Endodermal cell (in vitro differentiated cells): ENCODE measurements around the gene SEH1L. TPM values are rescaled to one million over a fixed set of nuclear protein-coding genes. Genes with fewer than 3 reads are reported as not detected.
A peak's percentile ranks its signal among the peaks of the same experiment; 100 is the strongest.

ENCODE experiments used
- DNase-seq: peaks from one replicate; pipeline ENCODE4 v3.0.0-alpha.2; 2017
- H3K27ac ChIP-seq: 2 replicates; pipeline ENCODE4 v1.5.1; 2013; ENCODE audit warnings: mild to moderate bottlenecking, low read depth, low read length, moderate library complexity
- H3K27me3 ChIP-seq: 2 replicates; pipeline ENCODE4 v1.6.1; 2013; ENCODE audit warnings: mild to moderate bottlenecking, low read length, moderate library complexity; ENCODE audit not compliant: insufficient read depth, control insufficient read depth, poor library complexity, severe bottlenecking
- H3K36me3 ChIP-seq: 2 replicates; pipeline ENCODE4 v1.7.0; 2013; ENCODE audit warnings: mild to moderate bottlenecking, low read length, moderate library complexity; ENCODE audit not compliant: control insufficient read depth, insufficient read depth
- H3K4me1 ChIP-seq: one replicate; pipeline ENCODE4 v1.7.0; 2013; ENCODE audit warnings: low read length; ENCODE audit not compliant: control insufficient read depth, insufficient read depth
- H3K4me3 ChIP-seq: 2 replicates; pipeline ENCODE4 v1.5.1; 2013; ENCODE audit warnings: mild to moderate bottlenecking, low read length, moderate library complexity
- H3K9ac ChIP-seq: 2 replicates; pipeline ENCODE4 v1.6.1; 2013; ENCODE audit warnings: mild to moderate bottlenecking, low read length, moderate library complexity; ENCODE audit not compliant: poor library complexity, severe bottlenecking; ENCODE audit errors: extremely low read depth
- H3K9me3 ChIP-seq: 2 replicates; pipeline ENCODE4 v1.6.1; 2013; ENCODE audit warnings: mild to moderate bottlenecking, low read length, moderate library complexity; ENCODE audit not compliant: control insufficient read depth
- H3K27ac Mint-ChIP-seq: 2 replicates; pipeline ENCODE4 v1.8.0; 2020; ENCODE audit warnings: mixed read lengths
- H3K27me3 Mint-ChIP-seq: 2 replicates; pipeline ENCODE4 v1.8.0; 2021; ENCODE audit warnings: mild to moderate bottlenecking, mixed read lengths; ENCODE audit not compliant: insufficient read depth
- H3K36me3 Mint-ChIP-seq: 2 replicates; pipeline ENCODE4 v1.8.0; 2020; ENCODE audit warnings: low read depth, mixed read lengths
- H3K4me1 Mint-ChIP-seq: 2 replicates; pipeline ENCODE4 v1.8.0; 2020; ENCODE audit warnings: mixed read lengths
- H3K4me3 Mint-ChIP-seq: 2 replicates; pipeline ENCODE4 v1.8.0; 2020; ENCODE audit warnings: mild to moderate bottlenecking, moderate library complexity, mixed read lengths
- H3K9me3 Mint-ChIP-seq: 2 replicates; pipeline ENCODE4 v1.8.0; 2020; ENCODE audit warnings: mild to moderate bottlenecking, mixed read lengths
- WGBS, 2 experiments: methylation state at CpG; one replicate each; pipeline versions ENCODE4 v1.1.5 to v1.1.7; 2013; ENCODE audit warnings: missing lambda C conversion rate in 2 of 2, mixed read lengths in 1 of 2; ENCODE audit not compliant: insufficient coverage in 1 of 2, insufficient read length in 1 of 2; 5-methylcytosine and 5-hydroxymethylcytosine counted together
- total RNA-seq, 2 donors: library from RNA; stranded (reverse); fragmentation: NEBNext Ultra II Directional in 1 of 2; extraction: Animal tissue kit (Norgen Biotek cat#: 25700) in 1 of 2; gene quantifications; 2 replicates in 1 of 2; 3 replicates in 1 of 2; pipeline ENCODE4 v1.2.1, GENCODE V29; 2021
- TF ChIP-seq, protein P1 (sequence below): fragments of 200-600 bp; sonication (generic); conservative IDR thresholded peaks from 2 replicates; pipeline ENCODE4 v1.5.0; 2021; ENCODE audit warnings: antibody characterized with exemption, mild to moderate bottlenecking

SEH1L gene
- total RNA-seq, 2 donors from 2014 or later: 58.4 to 63.0 TPM

DNA sequence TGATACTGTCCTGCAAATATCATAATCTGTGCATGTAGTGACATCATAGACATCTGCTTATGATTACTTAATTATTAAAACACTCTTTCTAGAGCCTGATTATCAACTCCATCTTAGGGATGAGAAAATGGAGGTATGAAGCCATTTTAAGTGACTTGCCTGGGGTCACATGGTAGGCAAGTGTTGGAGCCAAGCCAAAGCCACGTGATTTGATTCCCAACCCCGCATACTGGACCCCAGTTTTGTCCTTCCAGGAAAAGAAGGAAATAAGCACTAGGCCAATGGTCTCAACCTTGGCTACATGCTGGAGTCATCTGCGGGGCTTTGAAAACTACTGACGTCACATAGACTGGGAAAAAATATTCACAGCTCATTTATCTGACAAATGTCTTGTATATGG lies 19.6 kb upstream of the SEH1L start:
- WGBS, 2 experiments: 94 to 100% methylated on average over 1 to 4 of the region's 4 CpGs

DNA sequence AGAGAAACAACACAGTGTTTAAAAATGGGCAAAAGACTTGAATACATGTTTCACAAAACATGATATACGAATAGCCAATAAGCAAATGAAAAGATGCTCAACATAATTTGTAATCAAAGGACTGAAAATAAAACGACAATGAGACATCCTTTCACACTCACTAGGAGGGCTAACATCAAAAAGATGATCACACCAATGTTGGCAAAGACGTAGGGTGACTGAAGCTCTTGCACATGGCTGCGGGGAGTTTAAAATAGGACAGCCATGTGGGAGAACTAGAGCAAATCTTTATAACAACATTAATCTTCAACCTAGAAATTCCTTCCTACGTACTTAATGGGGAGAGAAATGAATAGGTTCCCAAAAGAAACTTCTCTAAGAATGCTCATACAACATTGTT lies 19.2 kb upstream of the SEH1L start:
- Histone ChIP-seq H3K36me3 (no peaks in the 10 kb centered on the region), H3K27me3 (no peaks in the 10 kb centered on the region), H3K27ac (no peak overlapping the region), H3K4me3 (no peak overlapping the region), H3K4me1 (no peaks in the 10 kb centered on the region), H3K9me3 (no peaks in the 10 kb centered on the region), H3K9ac (no peak overlapping the region)
- Mint-ChIP-seq H3K27ac (no peak overlapping the region), H3K27me3 (no peaks in the 10 kb centered on the region), H3K4me3 (no peak overlapping the region), H3K9me3 (no peaks in the 10 kb centered on the region), H3K4me1 (peaks cover 4% of the 10 kb centered on the region), H3K36me3 (no peaks in the 10 kb centered on the region)
- no peak for DNase-seq
- 88 to 100% methylated on average over 2 to 5 of the region's 5 CpGs for WGBS, 2 experiments
- TF ChIP-seq, protein P1, sequence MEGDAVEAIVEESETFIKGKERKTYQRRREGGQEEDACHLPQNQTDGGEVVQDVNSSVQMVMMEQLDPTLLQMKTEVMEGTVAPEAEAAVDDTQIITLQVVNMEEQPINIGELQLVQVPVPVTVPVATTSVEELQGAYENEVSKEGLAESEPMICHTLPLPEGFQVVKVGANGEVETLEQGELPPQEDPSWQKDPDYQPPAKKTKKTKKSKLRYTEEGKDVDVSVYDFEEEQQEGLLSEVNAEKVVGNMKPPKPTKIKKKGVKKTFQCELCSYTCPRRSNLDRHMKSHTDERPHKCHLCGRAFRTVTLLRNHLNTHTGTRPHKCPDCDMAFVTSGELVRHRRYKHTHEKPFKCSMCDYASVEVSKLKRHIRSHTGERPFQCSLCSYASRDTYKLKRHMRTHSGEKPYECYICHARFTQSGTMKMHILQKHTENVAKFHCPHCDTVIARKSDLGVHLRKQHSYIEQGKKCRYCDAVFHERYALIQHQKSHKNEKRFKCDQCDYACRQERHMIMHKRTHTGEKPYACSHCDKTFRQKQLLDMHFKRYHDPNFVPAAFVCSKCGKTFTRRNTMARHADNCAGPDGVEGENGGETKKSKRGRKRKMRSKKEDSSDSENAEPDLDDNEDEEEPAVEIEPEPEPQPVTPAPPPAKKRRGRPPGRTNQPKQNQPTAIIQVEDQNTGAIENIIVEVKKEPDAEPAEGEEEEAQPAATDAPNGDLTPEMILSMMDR: no peak

More for the DNA sequence above, 19.6 kb upstream of the SEH1L start:
- Mint-ChIP-seq H3K4me3 (no peak overlapping the region), H3K9me3 (no peaks in the 10 kb centered on the region), H3K27me3 (no peaks in the 10 kb centered on the region), H3K36me3 (no peaks in the 10 kb centered on the region), H3K4me1 (peaks cover under 1% of the 10 kb centered on the region), H3K27ac (no peak overlapping the region)
- no peaks in the 10 kb centered on the region for H3K4me1 ChIP-seq
- H3K9me3 ChIP-seq: no peaks in the 10 kb centered on the region
- TF ChIP-seq, protein P1: no peak
- H3K27ac ChIP-seq: no peak overlapping the region
- H3K36me3 ChIP-seq: no peaks in the 10 kb centered on the region
- no peak overlapping the region for H3K4me3 ChIP-seq
- no peak overlapping the region for H3K9ac ChIP-seq
- no peak for DNase-seq
- H3K27me3 ChIP-seq: no peaks in the 10 kb centered on the region

DNA sequence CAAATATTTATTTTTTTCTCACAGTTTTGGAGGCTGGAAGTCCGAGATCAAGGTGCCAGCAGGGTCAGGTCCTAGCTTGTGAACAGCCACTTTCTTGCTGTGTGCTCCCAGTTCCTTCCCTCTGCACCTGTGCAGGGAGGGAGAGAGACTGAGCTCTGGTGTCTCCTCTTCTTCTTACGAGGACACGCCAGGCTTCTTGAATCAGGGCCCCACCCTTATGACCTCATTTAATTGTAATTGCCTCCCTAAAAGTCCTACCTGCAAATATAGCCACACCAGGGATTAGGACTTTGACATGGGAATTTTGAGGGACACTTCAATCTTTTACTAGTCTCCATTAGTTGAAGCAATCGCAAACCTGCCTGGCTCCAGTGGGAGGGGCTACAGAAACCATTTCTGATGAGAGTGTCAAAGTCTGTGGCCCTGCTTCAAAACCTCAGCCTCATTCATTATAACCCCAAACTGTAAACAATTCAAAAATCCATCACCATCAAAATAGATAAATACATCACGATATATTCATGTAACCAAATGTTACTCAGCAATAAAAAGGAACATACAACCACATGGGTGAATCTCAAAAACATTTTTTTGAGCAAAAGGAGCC lies 18.2 kb upstream of the SEH1L start:
- 82 to 100% methylated on average over 3 to 5 of the region's 5 CpGs for WGBS, 2 experiments
- Mint-ChIP-seq H3K9me3 (no peaks in the 10 kb centered on the region), H3K36me3 (no peaks in the 10 kb centered on the region), H3K27ac (no peak overlapping the region), H3K4me1 (peaks cover 5% of the 10 kb centered on the region), H3K27me3 (no peaks in the 10 kb centered on the region), H3K4me3 (no peak overlapping the region)
- Histone ChIP-seq H3K27me3 (no peaks in the 10 kb centered on the region), H3K4me1 (no peaks in the 10 kb centered on the region), H3K9me3 (no peaks in the 10 kb centered on the region), H3K4me3 (no peak overlapping the region), H3K27ac (no peak overlapping the region), H3K9ac (no peak overlapping the region), H3K36me3 (no peaks in the 10 kb centered on the region)
- peak; percentile 13 for DNase-seq
- TF ChIP-seq, protein P1: no peak
